ENCODE measurements around the gene ETFA.
A peak's percentile ranks its signal among the peaks of the same experiment; 100 is the strongest.

ETFA gene

GRCh38 chr15:76342058-76342381, 30.8 kb upstream of the ETFA start:
- Histone ChIP-seq H3K27ac (no peak overlapping the region), H3K9me3 (no peaks in the 10 kb centered on the region), H3K4me3 (no peak overlapping the region), H3K36me3 (no peaks in the 10 kb centered on the region), H3K27me3 (peaks cover 29 to 100% of the 10 kb centered on the region in 2 donors), H3K4me1 (peaks cover 3 to 68% (median 57%) of the 10 kb centered on the region in 4 donors)
- DNase-seq: no peak
- TF ChIP-seq CTCF (IDR thresholded peaks at IDR 0.05): no peak
- intact Hi-C loops (cut with DNase I; ENCODE audit: low total_unique reads): no loop called here

- peak overlapping the region in 1 of 2 donors; percentile 50 for H3K4me3 ChIP-seq
- DNase-seq: no peak
- H3K4me1 ChIP-seq: peaks cover 3 to 68% (median 56%) of the 10 kb centered on the region in 4 donors
- TF ChIP-seq CTCF (IDR thresholded peaks at IDR 0.05): no peak
- intact Hi-C loops (cut with DNase I; ENCODE audit: low total_unique reads): no loop called here
- H3K27me3 ChIP-seq: peaks cover 29 to 100% of the 10 kb centered on the region in 2 donors
- no peak overlapping the region for H3K27ac ChIP-seq
- H3K9me3 ChIP-seq: no peaks in the 10 kb centered on the region
- H3K36me3 ChIP-seq: no peaks in the 10 kb centered on the region
These were observed 30.2 kb upstream of the ETFA start for GRCh38 chr15:76341366-76342057.

DNA sequence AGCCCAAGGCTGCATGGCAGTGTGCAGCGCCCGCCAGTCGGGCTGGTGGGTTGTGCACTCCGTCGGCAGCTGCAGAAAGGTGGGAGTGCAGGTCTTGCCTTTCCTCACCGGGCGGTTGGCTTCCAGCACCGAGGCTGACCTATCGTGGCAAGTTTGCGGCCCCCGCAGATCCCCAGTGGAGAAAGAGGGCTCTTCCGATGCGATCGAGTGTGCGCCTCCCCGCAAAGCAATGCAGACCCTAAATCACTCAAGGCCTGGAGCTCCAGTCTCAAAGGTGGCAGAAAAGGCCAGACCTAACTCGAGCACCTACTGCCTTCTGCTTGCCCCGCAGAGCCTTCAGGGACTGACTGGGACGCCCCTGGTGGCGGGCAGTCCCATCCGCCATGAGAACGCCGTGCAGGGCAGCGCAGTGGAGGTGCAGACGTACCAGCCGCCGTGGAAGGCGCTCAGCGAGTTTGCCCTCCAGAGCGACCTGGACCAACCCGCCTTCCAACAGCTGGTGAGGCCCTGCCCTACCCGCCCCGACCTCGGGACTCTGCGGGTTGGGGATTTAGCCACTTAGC, 29.6 kb upstream of the ETFA start:
- no peak for TF ChIP-seq CTCF (IDR thresholded peaks at IDR 0.05)
- Histone ChIP-seq H3K4me3 (peak overlapping the region; percentile 38 to 50), H3K36me3 (no peaks in the 10 kb centered on the region), H3K27me3 (peaks cover 23 to 100% of the 10 kb centered on the region in 2 donors), H3K4me1 (peaks cover 3 to 68% (median 54%) of the 10 kb centered on the region in 4 donors), H3K9me3 (no peaks in the 10 kb centered on the region), H3K27ac (no peak overlapping the region)
- intact Hi-C loops (cut with DNase I; ENCODE audit: low total_unique reads): no loop called here
- DNase-seq: no peak

- peaks cover 3 to 67% (median 55%) of the 10 kb centered on the region in 4 donors for H3K4me1 ChIP-seq
- TF ChIP-seq CTCF (IDR thresholded peaks at IDR 0.05): no peak
- H3K36me3 ChIP-seq: no peaks in the 10 kb centered on the region
- peak overlapping the region; percentile 38 to 50 for H3K4me3 ChIP-seq
- H3K27me3 ChIP-seq: peaks cover 20 to 100% of the 10 kb centered on the region in 2 donors
- no peaks in the 10 kb centered on the region for H3K9me3 ChIP-seq
- intact Hi-C loops (cut with DNase I; ENCODE audit: low total_unique reads): no loop called here
- H3K27ac ChIP-seq: no peak overlapping the region
- DNase-seq: peak in 1 of 2 donors; percentile 68
These were observed 29.0 kb upstream of the ETFA start for GRCh38 chr15:76340198-76340802.

DNA sequence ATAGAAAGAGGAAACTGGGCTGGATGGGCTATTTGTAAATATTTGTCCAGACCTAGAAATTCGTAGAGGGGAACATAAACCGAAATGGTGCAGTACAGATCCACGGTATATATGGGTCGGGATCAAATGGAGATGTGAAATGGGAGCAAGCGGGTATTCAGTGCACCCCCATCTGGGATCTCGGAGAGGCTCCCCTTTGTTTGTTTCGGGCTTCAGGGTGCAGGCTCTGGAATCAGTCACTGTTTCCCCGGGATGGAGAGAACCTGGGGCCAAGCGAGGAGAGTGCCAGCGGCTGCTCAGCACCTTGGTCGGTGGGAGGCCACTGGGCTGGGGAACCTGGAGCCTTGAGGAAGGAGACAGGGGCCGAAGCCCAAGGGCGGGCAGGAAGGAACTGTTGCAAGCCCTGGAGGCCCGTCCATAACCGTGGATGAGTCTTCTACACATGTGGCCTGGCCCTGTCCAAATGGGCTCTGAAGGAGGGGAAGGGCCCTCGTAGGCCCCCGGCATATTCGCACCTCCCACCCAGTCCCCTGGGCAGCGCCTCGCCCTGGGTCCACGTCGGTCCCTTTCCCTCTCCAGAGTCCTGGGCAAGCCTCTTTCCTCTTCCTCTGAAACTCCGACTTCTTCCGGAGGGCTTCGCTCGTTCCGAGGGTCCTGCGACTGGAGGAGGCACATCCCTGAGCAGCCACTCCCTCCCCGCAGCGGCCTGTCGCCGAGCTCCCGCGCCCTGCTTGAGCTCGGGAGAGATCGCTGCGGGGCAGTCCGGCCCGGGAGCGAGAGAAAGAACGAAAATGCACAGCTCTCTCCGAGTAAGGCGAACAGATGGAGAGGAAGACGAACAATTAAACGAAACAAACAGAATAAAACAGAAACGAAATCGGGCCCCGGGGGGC, 28.3 kb upstream of the ETFA start:
- TF ChIP-seq CTCF (IDR thresholded peaks at IDR 0.05): no peak
- intact Hi-C loops (cut with DNase I; ENCODE audit: low total_unique reads): no loop called here
- Histone ChIP-seq H3K9me3 (no peaks in the 10 kb centered on the region), H3K27ac (no peak overlapping the region), H3K27me3 (peaks cover 20 to 100% of the 10 kb centered on the region in 2 donors), H3K4me3 (peak overlapping the region; percentile 38 to 50), H3K4me1 (peaks cover 3 to 67% (median 55%) of the 10 kb centered on the region in 4 donors), H3K36me3 (no peaks in the 10 kb centered on the region)
- no peak for DNase-seq
